ENCODE results near the gene MYBBP1A.

GRCh38 chr17:4548721-4549531, 6.3 kb downstream of the MYBBP1A start:
- TF ChIP-seq, protein P1, sequence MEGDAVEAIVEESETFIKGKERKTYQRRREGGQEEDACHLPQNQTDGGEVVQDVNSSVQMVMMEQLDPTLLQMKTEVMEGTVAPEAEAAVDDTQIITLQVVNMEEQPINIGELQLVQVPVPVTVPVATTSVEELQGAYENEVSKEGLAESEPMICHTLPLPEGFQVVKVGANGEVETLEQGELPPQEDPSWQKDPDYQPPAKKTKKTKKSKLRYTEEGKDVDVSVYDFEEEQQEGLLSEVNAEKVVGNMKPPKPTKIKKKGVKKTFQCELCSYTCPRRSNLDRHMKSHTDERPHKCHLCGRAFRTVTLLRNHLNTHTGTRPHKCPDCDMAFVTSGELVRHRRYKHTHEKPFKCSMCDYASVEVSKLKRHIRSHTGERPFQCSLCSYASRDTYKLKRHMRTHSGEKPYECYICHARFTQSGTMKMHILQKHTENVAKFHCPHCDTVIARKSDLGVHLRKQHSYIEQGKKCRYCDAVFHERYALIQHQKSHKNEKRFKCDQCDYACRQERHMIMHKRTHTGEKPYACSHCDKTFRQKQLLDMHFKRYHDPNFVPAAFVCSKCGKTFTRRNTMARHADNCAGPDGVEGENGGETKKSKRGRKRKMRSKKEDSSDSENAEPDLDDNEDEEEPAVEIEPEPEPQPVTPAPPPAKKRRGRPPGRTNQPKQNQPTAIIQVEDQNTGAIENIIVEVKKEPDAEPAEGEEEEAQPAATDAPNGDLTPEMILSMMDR (IDR thresholded peaks at IDR 0.05): no peak
- TF ChIP-seq ZFX (IDR thresholded peaks at IDR 0.05; ENCODE audit: borderline replicate concordance): no peak

Measured in 22Rv1 (cell line).